CD4-positive, alpha-beta T cell treated with Interleukin-12 subunit alpha and Interleukin-12 subunit beta, for 1 hour (primary cell): ENCODE results near the gene GGA2.

Source experiments
- DNase-seq: peaks from one replicate; pipeline ENCODE4 v3.0.0-alpha.2; 2020

GGA2 gene

DNA sequence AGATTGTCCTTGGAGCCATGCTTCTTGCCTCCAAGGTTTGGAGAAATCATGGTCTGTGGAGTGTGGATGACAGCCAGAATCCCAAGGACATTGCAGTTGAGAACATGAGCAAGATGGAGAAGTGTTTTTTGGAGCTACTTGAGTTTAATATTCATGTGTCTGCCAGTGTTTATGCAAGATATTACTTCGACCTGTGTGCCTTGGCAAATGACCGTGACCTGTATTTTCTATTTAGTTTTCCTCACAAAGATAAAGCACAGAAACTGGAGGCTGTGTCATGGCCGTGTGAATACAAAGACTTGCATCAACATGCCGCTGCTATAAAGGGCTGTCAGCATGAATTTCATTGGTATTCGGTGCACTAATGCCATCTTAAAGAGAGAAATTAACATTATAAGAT, 9.0 kb downstream of the GGA2 start:
- no peak for DNase-seq

- no peak for DNase-seq
These were observed 9.4 kb downstream of the GGA2 start for GRCh38 chr16:23500862-23501225.

- DNase-seq, result no peak
These were observed 10.0 kb downstream of the GGA2 start for GRCh38 chr16:23500212-23500861.

GRCh38 chr16:23499801-23500200, 10.5 kb downstream of the GGA2 start:
- no peak for DNase-seq

DNA sequence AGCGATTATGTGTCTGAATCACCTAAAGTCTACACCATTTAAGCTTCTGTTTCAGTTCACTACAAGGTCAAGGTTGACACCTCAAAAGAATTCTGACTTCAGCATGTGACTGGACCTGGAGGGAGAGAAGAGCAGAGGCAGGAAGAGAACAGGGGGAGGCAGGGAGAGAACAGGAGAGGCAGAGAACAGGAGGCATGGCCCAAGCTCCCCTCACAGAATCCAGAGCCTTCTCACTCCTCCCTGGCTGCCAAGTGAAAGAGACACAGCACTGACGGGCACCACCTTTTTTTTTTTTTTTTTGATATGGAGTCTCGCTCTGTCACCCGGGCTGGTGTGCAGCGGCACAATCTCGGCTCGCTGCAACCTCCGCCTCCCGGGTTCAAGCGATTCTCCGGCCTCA, 11.4 kb downstream of the GGA2 start:
- DNase-seq, result no peak

GRCh38 chr16:23497543-23497868, 12.8 kb downstream of the GGA2 start:
- no peak for DNase-seq

GRCh38 chr16:23496821-23497542, 13.3 kb downstream of the GGA2 start:
- DNase-seq, result no peak

- DNase-seq, result no peak
These were observed 14.6 kb downstream of the GGA2 start for GRCh38 chr16:23495671-23496070.

- no peak for DNase-seq
These were observed 16.1 kb downstream of the GGA2 start for GRCh38 chr16:23494188-23494587.

GRCh38 chr16:23491490-23492391, 18.6 kb downstream of the GGA2 start:
- DNase-seq, result no peak

DNA sequence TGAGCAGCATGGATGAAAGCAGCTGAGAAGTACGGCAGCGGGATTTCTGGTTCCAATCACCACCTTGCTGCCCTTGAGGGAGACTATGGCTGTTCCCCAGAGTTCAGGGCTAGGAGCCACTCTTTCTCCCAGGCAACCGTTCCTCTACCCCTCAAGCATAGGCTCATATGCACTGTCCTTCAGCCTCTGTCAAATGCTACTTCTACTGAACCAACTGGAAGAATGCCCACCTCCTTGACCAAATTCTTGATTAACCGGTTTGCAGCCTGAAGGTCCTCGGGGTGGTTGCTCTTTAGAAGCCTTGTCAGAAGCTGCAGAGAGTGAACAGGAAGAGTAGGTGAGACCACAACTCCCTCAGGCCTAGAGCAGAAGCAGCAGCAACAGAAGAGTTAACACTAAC, 23.8 kb downstream of the GGA2 start:
- no peak for DNase-seq

DNA sequence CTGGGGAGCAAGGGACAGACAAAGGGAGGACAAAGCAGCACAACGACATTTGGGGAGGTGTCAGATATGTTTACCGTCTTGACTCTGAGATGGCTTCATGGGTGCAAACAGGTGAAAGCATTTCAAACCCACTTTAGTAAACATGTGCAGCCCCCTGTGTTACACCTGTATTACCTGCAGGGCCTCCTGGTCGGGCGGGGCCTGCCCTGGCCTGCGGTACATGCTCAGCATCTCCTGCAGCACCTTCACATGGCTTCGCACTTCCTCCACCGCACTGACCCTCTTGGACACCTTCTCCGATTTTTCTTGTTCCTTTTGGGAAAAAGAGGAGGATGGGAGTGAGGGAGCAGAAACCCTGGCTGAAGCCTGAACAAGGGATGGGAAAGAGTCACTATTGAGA, 24.5 kb downstream of the GGA2 start:
- DNase-seq, result no peak

DNA sequence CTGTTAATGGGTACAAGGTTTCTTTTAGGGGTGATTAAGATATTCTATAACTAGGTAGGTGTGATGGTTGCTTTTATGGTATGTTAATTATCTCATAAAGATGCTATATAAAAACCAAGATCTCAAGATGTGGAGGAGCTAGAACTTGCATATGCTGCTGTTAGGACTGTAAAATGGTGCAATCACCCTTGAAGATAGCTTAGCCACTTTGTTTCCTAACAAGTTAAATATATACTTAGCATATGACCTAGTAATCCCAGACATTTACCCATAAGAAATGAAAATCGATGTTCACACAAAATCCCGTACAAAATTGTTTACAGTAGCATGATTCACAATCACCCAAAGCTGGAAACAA, 25.1 kb downstream of the GGA2 start:
- DNase-seq, result no peak

- no peak for DNase-seq
These were observed 25.6 kb downstream of the GGA2 start for GRCh38 chr16:23484510-23485256.

DNA sequence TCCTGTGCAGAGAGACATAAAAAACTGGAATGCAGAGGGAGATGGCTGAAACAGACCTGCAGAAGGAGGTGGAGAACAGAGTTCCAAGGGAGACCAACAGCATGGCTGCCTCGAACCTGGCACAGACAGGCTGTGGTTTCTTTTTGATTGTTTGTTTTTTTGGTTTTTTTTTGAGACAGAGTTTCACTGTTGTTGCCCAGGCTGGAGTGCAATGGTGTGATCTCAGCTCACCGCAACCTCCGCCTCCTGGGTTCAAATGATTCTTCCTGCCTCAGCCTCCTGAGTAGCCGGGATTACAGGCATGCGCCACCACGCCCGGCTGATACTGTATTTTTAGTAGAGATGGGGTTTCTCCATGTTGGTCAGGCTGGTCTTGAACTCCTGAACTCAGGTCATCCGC, 26.8 kb downstream of the GGA2 start:
- DNase-seq, result peak; percentile 37

DNA sequence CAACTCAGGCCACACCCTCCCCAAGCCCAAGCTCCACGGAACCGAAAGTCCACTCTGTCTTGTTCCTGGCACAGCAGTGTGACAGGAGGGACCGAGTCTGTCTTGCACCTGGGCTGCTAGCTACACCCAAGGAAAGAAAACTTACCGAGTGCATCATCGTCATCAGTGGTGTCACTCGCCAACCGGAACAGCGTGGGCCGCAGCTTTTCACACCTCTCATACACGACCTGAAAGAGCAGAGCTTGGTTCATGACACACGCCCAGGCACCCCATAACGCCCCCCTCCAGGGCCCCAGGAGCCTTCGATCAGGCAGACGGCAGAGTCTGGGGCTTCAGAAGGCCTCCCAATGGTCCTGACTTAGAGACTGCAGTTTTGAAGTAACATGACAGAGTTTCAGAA, 27.5 kb downstream of the GGA2 start:
- peak; percentile 77 for DNase-seq

DNA sequence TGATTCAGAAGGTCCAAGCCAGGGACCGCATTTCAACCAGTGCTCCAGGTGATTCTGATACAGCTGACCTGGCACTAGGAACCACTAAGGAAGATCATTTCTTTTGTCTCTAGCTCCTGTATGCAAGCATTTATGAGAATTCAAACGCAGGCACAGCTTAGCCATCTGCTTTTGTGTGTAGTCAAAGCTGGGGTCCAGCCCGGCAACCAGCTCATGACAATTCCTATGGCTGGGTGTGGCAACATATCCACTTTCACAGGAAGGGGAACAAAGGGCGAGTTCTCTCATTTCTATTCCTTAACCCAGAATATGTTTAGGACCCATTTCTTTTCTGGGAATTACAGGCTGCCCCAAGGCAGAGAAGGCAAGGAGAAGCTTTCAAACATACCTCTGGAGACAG, 30.0 kb downstream of the GGA2 start:
- no peak for DNase-seq

DNA sequence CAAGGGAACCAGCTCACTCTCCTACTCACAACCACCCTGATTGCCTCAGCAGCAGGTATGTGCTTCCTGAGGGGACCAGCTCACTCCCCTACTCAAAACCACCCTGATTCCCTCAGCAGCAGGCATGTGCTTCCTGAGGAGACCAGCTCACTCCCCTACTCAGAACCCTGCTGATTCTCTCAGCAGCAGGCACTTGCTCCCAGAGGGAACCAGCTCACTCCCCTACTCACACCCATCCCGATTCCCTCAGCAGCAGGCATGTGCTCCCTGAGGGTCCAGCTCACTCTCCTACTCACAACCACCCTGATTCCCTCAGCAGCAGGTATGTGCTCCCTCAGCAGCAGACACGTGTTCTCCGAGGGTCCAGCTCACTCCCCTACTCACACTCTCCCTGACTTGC, 31.2 kb downstream of the GGA2 start:
- no peak for DNase-seq

- no peak for DNase-seq
These were observed 31.7 kb downstream of the GGA2 start for GRCh38 chr16:23478566-23478965.

DNA sequence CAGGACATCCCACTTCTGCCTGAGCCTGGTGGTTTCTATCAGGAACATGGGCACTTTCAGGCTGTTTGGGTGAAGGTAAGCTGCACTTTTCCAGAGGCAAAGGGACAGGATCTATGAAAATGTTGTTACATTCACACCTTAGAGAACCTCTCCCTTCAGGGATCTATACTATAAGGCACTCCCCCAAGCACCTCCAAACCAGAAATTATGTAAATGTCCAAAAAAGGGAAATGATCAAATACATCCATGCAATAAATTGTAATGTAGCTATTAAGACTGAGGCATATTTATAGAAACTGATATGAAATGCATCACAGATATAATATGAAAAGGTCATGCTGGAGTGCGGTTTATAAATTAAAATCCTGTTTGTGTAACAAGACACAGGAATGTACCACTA, 34.0 kb downstream of the GGA2 start:
- DNase-seq, result no peak

GRCh38 chr16:23469814-23470213, 40.5 kb downstream of the GGA2 start:
- no peak for DNase-seq

- no peak for DNase-seq
These were observed 44.0 kb downstream of the GGA2 start for GRCh38 chr16:23466162-23466885.

DNA sequence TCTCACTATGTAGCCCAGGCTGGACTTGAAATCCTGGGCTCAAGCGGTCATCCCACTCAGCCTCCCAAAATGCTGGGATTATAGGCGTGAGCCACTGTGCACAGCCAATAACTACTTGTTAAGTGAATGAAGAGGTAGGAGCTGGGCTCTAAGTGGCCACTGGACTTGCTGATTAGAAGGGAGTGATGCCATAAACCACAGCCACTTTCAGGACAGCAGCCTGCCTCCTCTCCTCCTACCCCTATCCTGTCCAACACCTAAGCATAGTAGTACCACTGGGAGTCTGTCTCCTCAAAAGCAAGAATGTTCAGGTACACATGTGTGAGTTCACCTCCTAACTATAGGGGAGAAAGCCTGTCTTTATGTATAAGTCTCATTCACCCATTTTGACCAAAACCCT, 45.1 kb downstream of the GGA2 start:
- no peak for DNase-seq
